Effector memory CD8-positive, alpha-beta T cell (primary cell): ENCODE results near the gene SORCS3.

Experiments
- ATAC-seq: fragments of 150-1000 bp; cut with Tn5 transposase; replicated peaks from 2 replicates; pipeline ENCODE4 v1.10.0; 2021; ENCODE audit warnings: mild to moderate bottlenecking, moderate library complexity
- DNase-seq, 3 experiments: peaks; one replicate each; pipeline ENCODE4 v3.0.0; 2021
- H3K27ac Mint-ChIP-seq, 2 donors: one replicate each; pipeline ENCODE4 v1.8.0; 2022; ENCODE audit warnings: mild to moderate bottlenecking in 2 of 2, mixed read lengths in 2 of 2, moderate library complexity in 2 of 2
- H3K27me3 Mint-ChIP-seq, 2 donors: one replicate each; pipeline ENCODE4 v1.8.0; 2022; ENCODE audit warnings: mixed read lengths in 2 of 2
- H3K36me3 Mint-ChIP-seq: one replicate; pipeline ENCODE4 v1.8.0; 2022; ENCODE audit warnings: mild to moderate bottlenecking, moderate library complexity, mixed read lengths; ENCODE audit not compliant: insufficient read depth
- H3K4me1 Mint-ChIP-seq, 2 donors: one replicate each; pipeline ENCODE4 v1.8.0; 2022; ENCODE audit warnings: low read depth in 2 of 2, mixed read lengths in 2 of 2
- H3K4me3 Mint-ChIP-seq, 2 donors: one replicate each; pipeline ENCODE4 v1.8.0; 2022; ENCODE audit warnings: mild to moderate bottlenecking in 2 of 2, mixed read lengths in 2 of 2, moderate library complexity in 2 of 2
- H3K9me3 Mint-ChIP-seq, 2 donors: one replicate each; pipeline ENCODE4 v1.8.0; 2022; ENCODE audit warnings: mixed read lengths in 2 of 2

SORCS3 gene

GRCh38 chr10:104658067-104658466 is 17.0 kb downstream of the SORCS3 start:
- no peaks in the 10 kb centered on the region for H3K36me3 Mint-ChIP-seq
- ATAC-seq (no peak), DNase-seq (no peak)
- H3K27ac Mint-ChIP-seq: no peak overlapping the region
- peaks cover 8 to 59% of the 10 kb centered on the region in 2 donors for H3K27me3 Mint-ChIP-seq
- no peaks in the 10 kb centered on the region for H3K4me1 Mint-ChIP-seq
- H3K9me3 Mint-ChIP-seq: no peaks in the 10 kb centered on the region
- H3K4me3 Mint-ChIP-seq: no peak overlapping the region

GRCh38 chr10:104659809-104660208 is 18.7 kb downstream of the SORCS3 start:
- DNase-seq (no peak), ATAC-seq (no peak)
- no peak overlapping the region for H3K27ac Mint-ChIP-seq
- H3K36me3 Mint-ChIP-seq: no peaks in the 10 kb centered on the region
- H3K4me1 Mint-ChIP-seq: no peaks in the 10 kb centered on the region
- H3K27me3 Mint-ChIP-seq: peaks cover 0 to 64% of the 10 kb centered on the region in 2 donors
- no peak overlapping the region for H3K4me3 Mint-ChIP-seq
- H3K9me3 Mint-ChIP-seq: no peaks in the 10 kb centered on the region

GRCh38 chr10:104663076-104663475 is 22.0 kb downstream of the SORCS3 start:
- Mint-ChIP-seq H3K9me3 (no peaks in the 10 kb centered on the region), H3K4me1 (no peaks in the 10 kb centered on the region), H3K4me3 (no peak overlapping the region), H3K36me3 (no peaks in the 10 kb centered on the region), H3K27me3 (peaks cover 6 to 66% of the 10 kb centered on the region in 2 donors), H3K27ac (no peak overlapping the region)
- ATAC-seq (no peak), DNase-seq (no peak)

- Mint-ChIP-seq H3K4me3 (no peak overlapping the region), H3K27me3 (peaks cover 6 to 62% of the 10 kb centered on the region in 2 donors), H3K4me1 (no peaks in the 10 kb centered on the region), H3K36me3 (no peaks in the 10 kb centered on the region), H3K27ac (no peak overlapping the region), H3K9me3 (no peaks in the 10 kb centered on the region)
- ATAC-seq (no peak), DNase-seq (no peak)
Observed at GRCh38 chr10:104663563-104663962, 22.5 kb downstream of the SORCS3 start.

- Mint-ChIP-seq H3K9me3 (no peaks in the 10 kb centered on the region), H3K4me1 (no peaks in the 10 kb centered on the region), H3K4me3 (no peak overlapping the region), H3K27me3 (peaks cover 6 to 56% of the 10 kb centered on the region in 2 donors), H3K36me3 (no peaks in the 10 kb centered on the region), H3K27ac (no peak overlapping the region)
- ATAC-seq (no peak), DNase-seq (no peak)
Observed at GRCh38 chr10:104664205-104664604, 23.1 kb downstream of the SORCS3 start.

GRCh38 chr10:104665174-104665573 is 24.1 kb downstream of the SORCS3 start:
- Mint-ChIP-seq H3K4me1 (no peaks in the 10 kb centered on the region), H3K27me3 (peaks cover 6 to 48% of the 10 kb centered on the region in 2 donors), H3K9me3 (no peaks in the 10 kb centered on the region), H3K4me3 (no peak overlapping the region), H3K36me3 (no peaks in the 10 kb centered on the region), H3K27ac (no peak overlapping the region)
- DNase-seq: no peak
- no peak for ATAC-seq

- no peaks in the 10 kb centered on the region for H3K4me1 Mint-ChIP-seq
- DNase-seq (no peak), ATAC-seq (no peak)
- no peaks in the 10 kb centered on the region for H3K36me3 Mint-ChIP-seq
- H3K27ac Mint-ChIP-seq: no peak overlapping the region
- no peaks in the 10 kb centered on the region for H3K9me3 Mint-ChIP-seq
- no peak overlapping the region for H3K4me3 Mint-ChIP-seq
- peaks cover 6 to 39% of the 10 kb centered on the region in 2 donors for H3K27me3 Mint-ChIP-seq
Observed at GRCh38 chr10:104666106-104666505, 25.0 kb downstream of the SORCS3 start.

- Mint-ChIP-seq H3K27ac (no peak overlapping the region), H3K36me3 (peaks cover 3% of the 10 kb centered on the region), H3K4me3 (no peak overlapping the region), H3K4me1 (no peaks in the 10 kb centered on the region), H3K27me3 (peaks cover 31 to 43% of the 10 kb centered on the region in 2 donors), H3K9me3 (no peaks in the 10 kb centered on the region)
- DNase-seq (no peak), ATAC-seq (no peak)
Observed at GRCh38 chr10:104676874-104677273, 35.8 kb downstream of the SORCS3 start.

GRCh38 chr10:104678658-104679057 is 37.6 kb downstream of the SORCS3 start:
- no peak overlapping the region for H3K27ac Mint-ChIP-seq
- H3K36me3 Mint-ChIP-seq: no peaks in the 10 kb centered on the region
- ATAC-seq (no peak), DNase-seq (no peak)
- H3K27me3 Mint-ChIP-seq: peaks cover 35% of the 10 kb centered on the region in 2 donors
- no peaks in the 10 kb centered on the region for H3K9me3 Mint-ChIP-seq
- H3K4me1 Mint-ChIP-seq: no peaks in the 10 kb centered on the region
- no peak overlapping the region for H3K4me3 Mint-ChIP-seq

- no peak overlapping the region for H3K27ac Mint-ChIP-seq
- DNase-seq (no peak), ATAC-seq (no peak)
- peaks cover 37 to 40% of the 10 kb centered on the region in 2 donors for H3K27me3 Mint-ChIP-seq
- no peak overlapping the region for H3K4me3 Mint-ChIP-seq
- no peaks in the 10 kb centered on the region for H3K4me1 Mint-ChIP-seq
- no peaks in the 10 kb centered on the region for H3K36me3 Mint-ChIP-seq
- no peaks in the 10 kb centered on the region for H3K9me3 Mint-ChIP-seq
Observed at GRCh38 chr10:104680467-104681401, 39.6 kb downstream of the SORCS3 start.

- no peak overlapping the region for H3K27ac Mint-ChIP-seq
- H3K36me3 Mint-ChIP-seq: no peaks in the 10 kb centered on the region
- no peak for DNase-seq
- no peaks in the 10 kb centered on the region for H3K9me3 Mint-ChIP-seq
- ATAC-seq: no peak
- peaks cover 37 to 47% of the 10 kb centered on the region in 2 donors for H3K27me3 Mint-ChIP-seq
- H3K4me3 Mint-ChIP-seq: no peak overlapping the region
- no peaks in the 10 kb centered on the region for H3K4me1 Mint-ChIP-seq
Observed at GRCh38 chr10:104681485-104681884, 40.4 kb downstream of the SORCS3 start.

GRCh38 chr10:104683567-104683966 is 42.5 kb downstream of the SORCS3 start:
- no peak for ATAC-seq
- no peak overlapping the region for H3K27ac Mint-ChIP-seq
- no peaks in the 10 kb centered on the region for H3K36me3 Mint-ChIP-seq
- no peak for DNase-seq
- H3K9me3 Mint-ChIP-seq: peaks cover 0 to 2% of the 10 kb centered on the region in 2 donors
- no peak overlapping the region for H3K4me3 Mint-ChIP-seq
- peaks cover 40 to 59% of the 10 kb centered on the region in 2 donors for H3K27me3 Mint-ChIP-seq
- H3K4me1 Mint-ChIP-seq: no peaks in the 10 kb centered on the region

- Mint-ChIP-seq H3K36me3 (no peaks in the 10 kb centered on the region), H3K4me1 (no peaks in the 10 kb centered on the region), H3K27me3 (peaks cover 40 to 58% of the 10 kb centered on the region in 2 donors), H3K4me3 (no peak overlapping the region), H3K9me3 (peaks cover 0 to 2% of the 10 kb centered on the region in 2 donors), H3K27ac (no peak overlapping the region)
- ATAC-seq: no peak
- DNase-seq: no peak
Observed at GRCh38 chr10:104686829-104687228, 45.7 kb downstream of the SORCS3 start.
